Colon (tissue), 2 donors: ENCODE measurements around the gene NNT.
"Not testable (repeated sequence)": the region's sequence is repeated elsewhere in the genome, so short reads cannot be mapped to it uniquely, and the experiment has no call there.

Experiments
- FAIRE-seq: peaks from 2 replicates; lab custom pipeline; 2012; peaks lifted over from hg19 to GRCh38; lab: Jason Lieb, UNC
- donor health status: control.
- donor health status: control.

The NNT gene

DNA sequence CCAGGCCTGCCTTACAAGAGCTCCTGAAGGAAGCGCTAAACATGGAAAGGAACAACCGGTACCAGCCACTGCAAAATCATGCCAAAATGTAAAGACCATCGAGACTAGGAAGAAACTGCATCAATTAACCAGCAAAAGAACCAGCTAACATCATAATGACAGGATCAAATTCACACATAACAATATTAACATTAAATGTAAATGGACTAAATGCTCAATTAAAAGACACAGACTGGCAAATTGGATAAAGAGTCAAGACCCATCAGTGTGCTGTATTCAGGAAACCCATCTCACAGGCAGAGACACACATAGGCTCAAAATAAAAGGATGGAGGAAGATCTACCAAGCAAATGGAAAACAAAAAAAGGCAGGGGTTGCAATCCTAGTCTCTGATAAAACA lies 116.8 kb downstream of the NNT start:
- FAIRE-seq = not testable (repeated sequence)

- FAIRE-seq = no peak
Measured at GRCh38 chr5:43728581-43728980, 125.6 kb downstream of the NNT start.

DNA sequence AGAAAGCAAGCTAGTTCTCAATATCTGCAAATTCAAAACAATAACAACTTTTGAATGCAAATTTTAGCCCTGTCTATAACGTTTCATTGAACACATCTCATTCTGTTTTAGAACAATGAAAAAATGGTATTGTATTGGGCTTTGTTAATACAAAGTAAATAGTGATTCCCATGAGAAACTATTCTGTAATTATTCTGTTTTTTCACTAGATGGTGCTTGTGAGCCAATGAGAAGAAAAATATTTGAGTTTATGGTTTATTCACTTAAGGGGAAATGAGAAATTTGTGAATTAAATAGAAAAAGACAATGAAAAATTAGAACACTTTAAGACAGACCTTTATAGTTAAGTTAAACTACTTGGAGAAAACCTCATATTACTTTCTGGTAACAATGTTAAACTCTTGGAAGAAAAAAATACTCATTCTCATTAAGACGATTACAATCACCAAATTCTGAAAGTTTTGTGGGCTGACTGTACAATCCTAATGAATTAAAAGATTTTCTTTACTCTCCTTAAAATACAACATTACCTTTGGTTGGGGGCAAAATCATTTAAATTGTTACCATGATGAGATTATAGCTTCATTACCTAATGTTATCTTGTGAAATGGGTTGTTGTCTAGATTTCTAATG lies 127.0 kb downstream of the NNT start:
- peak; percentile 86 for FAIRE-seq

DNA sequence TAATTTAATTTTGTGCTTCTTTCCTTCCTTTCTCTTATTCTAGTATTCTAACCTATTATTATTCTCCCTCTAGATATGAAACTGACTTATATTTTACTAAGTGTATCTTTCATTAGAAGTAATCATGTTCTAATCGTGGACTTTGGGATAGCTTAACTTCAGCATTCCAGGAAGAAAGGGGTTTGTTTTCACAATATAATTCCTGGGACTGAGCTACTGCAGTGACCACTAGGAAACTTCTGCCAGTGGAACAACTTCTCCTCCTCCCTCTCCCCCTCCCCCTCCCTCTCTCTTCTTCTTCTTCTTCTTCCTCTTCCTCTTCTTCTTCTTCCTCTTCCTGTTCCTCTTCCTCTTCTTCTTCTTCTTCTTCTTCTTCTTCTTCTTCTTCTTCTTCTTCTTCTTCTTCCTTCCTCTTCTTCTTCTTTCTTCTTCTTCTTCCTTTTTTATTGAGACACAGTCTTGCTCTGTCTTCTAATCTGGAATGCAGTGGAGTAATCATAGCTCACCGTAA lies 127.9 kb downstream of the NNT start:
- FAIRE-seq = no peak

DNA sequence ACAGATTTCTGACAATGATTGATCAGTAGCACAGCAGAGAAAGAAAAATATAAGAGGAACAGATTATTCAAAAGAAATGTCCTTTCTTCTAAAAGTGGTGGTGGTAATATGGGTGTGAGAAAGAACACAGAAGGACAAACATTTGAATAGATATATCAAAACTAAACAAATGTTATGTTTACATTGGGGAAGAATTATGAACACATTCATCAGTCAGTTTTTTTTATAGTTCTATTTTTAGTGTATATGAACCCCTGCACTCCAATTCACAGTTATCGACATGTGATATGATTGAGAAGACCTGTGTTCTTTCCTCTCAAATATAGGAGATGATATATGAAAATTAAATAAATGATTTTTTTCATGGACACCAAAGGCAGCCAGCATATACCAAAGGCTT lies 128.6 kb downstream of the NNT start:
- no peak for FAIRE-seq

DNA sequence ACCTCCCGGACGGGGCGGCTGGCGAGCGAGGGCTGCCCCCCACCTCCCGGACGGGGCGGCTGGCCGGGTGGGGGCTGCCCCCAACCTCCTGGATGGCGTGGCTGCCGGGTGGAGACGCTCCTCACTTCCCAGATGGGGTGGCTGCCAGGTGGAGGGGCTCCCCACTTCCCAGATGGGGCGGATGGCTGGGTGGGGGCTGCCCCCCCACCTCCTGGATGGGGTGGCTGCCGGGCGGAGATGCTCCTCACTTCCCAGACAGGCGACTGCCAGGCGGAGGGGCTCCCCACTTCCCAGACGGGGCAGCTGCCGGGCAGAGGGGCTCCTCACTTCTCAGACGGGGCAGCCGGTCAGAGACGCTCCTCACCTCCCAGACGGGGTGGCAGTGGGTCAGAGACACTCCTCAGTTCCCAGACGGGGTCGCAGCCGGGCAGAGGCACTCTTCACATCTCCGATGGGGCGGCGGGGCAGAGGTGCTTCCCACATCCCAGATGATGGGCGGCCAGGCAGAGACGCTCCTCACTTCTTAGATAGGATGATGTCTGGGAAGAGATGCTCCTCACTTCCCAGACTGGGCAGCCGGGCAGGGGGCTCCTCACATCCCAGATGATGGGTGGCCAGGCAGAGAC lies 143.1 kb downstream of the NNT start:
- not testable (repeated sequence) for FAIRE-seq

DNA sequence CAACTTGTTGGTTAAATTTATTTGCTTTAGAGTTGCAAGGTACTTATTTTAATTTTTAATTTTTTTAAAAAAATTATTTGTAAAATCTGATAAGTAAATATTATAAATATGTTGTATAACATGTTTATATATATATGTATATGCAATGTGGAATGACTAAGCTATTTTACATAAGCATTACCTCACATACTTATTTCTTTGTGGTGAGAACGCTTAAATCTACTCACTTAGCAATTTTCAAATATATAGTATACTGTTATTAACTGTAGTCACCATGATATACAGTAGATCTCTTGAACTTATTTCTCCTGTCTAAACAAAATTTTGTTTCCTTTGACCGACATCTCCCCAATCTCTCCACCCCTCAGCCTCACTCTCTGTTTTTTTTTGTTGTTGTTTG lies 147.8 kb downstream of the NNT start:
- FAIRE-seq = peak; percentile 53

- no peak for FAIRE-seq
Measured at GRCh38 chr5:43753069-43753468, 150.1 kb downstream of the NNT start.
